Thoracic aorta (tissue), 2 donors: ENCODE measurements around the gene RPL32. TPM values are rescaled to one million over a fixed set of nuclear protein-coding genes. Genes with fewer than 3 reads are reported as not detected.

Experiments
- ATAC-seq: fragments of 150-250 bp; one replicate; pipeline ENCODE4 v1.8.0; 2017; ENCODE audit warnings: low read depth; ENCODE audit not compliant: insufficient number of reproducible peaks, low FRiP score
- DNase-seq: peaks from one replicate; pipeline ENCODE4 v3.0.0-alpha.2; 2020; ENCODE audit warnings: low spot score
- H3K27ac ChIP-seq, 2 donors: fragments of 200-600 bp; sonication (generic); 1 replicate in 1 of 2; 2 replicates in 1 of 2; pipeline ENCODE4 v1.5.1; 2016; ENCODE audit warnings: mild to moderate bottlenecking in 2 of 2, moderate library complexity in 2 of 2
- H3K27me3 ChIP-seq: fragments of 200-600 bp; sonication (generic); replicated peaks from 2 replicates; pipeline ENCODE4 v1.6.0; 2016; ENCODE audit warnings: mild to moderate bottlenecking; ENCODE audit not compliant: insufficient read depth
- H3K36me3 ChIP-seq: fragments of 200-600 bp; sonication (generic); one replicate; pipeline ENCODE4 v1.5.1; 2016
- H3K4me1 ChIP-seq, 2 donors: fragments of 200-600 bp; sonication (generic); 1 replicate in 1 of 2; 2 replicates in 1 of 2; pipeline versions ENCODE4 v1.5.1 to v1.6.0; 2016; ENCODE audit warnings: low read depth in 2 of 2, mild to moderate bottlenecking in 1 of 2; ENCODE audit not compliant: control insufficient read depth in 1 of 2
- H3K4me3 ChIP-seq: fragments of 200-600 bp; sonication (generic); 2 replicates; pipeline ENCODE4 v1.5.1; 2016; ENCODE audit warnings: mild to moderate bottlenecking
- H3K9me3 ChIP-seq: fragments of 200-600 bp; sonication (generic); 2 replicates; pipeline ENCODE4 v1.5.1; 2016
- total RNA-seq, 2 donors: library from RNA; depleted of rRNA; stranded (reverse); fragments of >200 nt; gene quantifications; one replicate each; pipeline versions ENCODE4 v1.1.0 to v1.2.3, GENCODE V29; 2016
- TF ChIP-seq, protein P1 (sequence below): fragments of 200-600 bp; sonication (generic); IDR thresholded peaks from one replicate; pipeline ENCODE4 v1.5.1; 2019; ENCODE audit warnings: antibody characterized with exemption

The RPL32 gene
- total RNA-seq, 2 donors from 2014 or later: 455 to 867 TPM

DNA sequence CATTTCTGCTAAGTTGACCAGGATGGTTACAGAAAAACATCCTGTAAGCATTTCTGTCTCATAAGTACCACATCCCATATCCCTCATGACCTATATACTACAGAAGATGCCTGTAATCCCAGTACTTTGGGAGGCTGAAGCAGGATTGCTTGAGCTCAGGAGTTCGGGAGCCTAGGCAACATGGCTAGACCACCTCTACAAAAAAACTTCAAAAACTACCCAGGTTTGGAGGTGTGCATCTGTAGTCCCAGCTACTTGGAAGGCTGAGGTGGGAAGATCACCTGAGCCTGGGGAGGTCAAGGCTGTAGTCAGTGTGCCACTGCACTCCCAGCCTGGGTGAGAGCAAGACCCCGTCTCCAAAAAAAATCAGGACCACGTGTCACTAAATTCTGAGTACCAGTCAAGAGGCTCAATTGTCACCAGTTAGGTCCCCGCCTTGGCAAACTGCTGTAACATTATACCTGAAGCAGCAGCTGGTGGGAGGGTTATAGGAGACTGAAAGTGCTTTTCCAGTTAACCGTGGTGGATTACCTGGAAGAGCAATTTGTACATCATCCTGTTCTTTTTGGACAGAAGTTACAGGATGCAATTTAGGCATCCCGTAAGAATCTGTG lies 6.2 kb downstream of the RPL32 start:
- peaks cover 65% of the 10 kb centered on the region for H3K36me3 ChIP-seq

DNA sequence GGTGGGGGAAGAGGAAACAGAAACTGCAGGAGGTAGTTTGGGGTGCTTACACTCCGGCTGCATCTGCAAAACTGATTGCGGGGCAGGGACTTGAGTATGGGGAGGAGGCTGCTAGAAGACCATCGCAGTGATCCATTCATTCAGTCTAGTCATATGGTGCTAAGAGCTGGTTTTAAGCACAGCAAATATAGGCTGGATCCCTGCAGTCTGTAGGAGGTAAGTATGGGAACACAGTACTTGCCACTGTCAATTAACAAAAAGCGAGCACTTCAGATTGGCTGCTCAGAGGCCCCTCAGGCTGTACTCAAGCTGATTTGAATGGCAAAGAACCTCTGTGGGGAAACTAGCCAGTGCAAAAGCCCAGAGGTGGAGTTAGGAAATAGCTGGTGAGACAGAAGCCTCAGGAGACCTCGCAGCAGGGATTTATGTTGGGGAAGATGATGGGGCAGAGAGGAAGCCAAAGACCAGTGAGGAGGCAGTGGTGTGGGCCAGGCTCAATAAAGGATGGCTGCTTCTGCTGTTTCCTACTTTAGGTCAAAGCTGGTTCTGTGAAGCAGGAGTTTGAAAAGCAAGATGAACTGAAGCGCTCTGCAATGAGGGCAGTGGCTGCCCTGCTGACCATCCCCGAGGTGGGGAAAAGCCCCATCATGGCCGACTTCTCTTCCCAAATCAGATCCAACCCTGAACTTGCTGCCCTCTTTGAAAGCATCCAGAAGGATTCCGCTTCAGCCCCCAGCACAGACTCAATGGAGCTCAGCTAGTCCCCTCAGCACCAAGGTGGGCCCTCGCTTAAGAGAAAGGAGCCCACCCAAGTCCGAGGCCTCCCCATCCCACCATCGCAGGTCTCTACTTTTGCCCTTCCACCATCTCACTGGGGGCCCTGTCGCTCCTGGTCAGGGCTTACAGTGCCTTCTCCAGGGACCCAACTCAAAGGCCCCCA lies 7.9 kb downstream of the RPL32 start:
- no peak for ATAC-seq
- peaks cover 68% of the 10 kb centered on the region for H3K36me3 ChIP-seq
- TF ChIP-seq, protein P1, sequence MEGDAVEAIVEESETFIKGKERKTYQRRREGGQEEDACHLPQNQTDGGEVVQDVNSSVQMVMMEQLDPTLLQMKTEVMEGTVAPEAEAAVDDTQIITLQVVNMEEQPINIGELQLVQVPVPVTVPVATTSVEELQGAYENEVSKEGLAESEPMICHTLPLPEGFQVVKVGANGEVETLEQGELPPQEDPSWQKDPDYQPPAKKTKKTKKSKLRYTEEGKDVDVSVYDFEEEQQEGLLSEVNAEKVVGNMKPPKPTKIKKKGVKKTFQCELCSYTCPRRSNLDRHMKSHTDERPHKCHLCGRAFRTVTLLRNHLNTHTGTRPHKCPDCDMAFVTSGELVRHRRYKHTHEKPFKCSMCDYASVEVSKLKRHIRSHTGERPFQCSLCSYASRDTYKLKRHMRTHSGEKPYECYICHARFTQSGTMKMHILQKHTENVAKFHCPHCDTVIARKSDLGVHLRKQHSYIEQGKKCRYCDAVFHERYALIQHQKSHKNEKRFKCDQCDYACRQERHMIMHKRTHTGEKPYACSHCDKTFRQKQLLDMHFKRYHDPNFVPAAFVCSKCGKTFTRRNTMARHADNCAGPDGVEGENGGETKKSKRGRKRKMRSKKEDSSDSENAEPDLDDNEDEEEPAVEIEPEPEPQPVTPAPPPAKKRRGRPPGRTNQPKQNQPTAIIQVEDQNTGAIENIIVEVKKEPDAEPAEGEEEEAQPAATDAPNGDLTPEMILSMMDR: no peak

More for the DNA sequence above, 6.2 kb downstream of the RPL32 start:
- DNase-seq: no peak
- H3K4me3 ChIP-seq: no peak overlapping the region
- no peaks in the 10 kb centered on the region for H3K27me3 ChIP-seq
- peaks cover 7 to 26% of the 10 kb centered on the region in 2 donors for H3K4me1 ChIP-seq
- TF ChIP-seq, protein P1: no peak
- ATAC-seq: no peak
- no peaks in the 10 kb centered on the region for H3K9me3 ChIP-seq
- no peak overlapping the region for H3K27ac ChIP-seq

DNA sequence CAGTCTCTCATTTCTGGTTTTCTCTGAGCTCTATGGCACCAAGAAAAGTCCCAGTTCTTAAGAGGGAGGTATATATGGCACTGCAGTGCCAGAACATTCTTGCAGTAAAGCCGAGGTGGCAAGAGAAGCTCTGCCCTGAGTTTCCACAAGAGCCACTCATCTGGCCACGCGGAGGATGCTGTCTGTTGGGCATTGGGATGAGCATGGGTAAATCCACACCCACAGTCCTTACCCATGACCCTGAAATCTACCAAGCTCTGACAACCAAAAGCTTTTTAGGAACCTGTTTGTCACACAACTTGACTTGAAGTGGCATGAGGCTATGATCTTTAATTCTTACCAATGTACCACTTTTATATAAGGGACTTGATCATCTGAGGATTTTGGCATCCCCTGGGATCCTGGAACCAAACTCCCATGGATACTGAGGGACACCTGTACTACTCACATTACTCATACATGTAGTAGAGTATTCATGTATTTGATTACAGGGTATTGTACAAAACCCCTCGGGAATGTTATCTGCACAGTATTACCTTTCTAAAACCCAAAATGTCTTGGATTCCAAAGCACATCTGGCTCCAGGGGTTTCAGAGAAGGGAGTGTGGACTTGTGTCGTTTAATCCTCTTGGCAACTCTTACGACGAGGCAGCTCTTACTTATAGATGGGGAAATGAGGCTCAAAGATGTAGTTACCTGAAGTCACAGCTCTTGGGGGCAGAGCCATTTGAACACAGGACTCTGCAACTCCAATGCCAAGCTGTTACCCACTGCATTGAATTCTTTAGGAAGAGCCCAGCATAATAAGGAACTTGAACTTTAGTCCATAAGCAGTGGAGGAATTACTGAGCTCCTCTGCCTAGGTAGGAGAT lies 8.8 kb downstream of the RPL32 start:
- Histone ChIP-seq H3K27ac (no peak overlapping the region), H3K4me1 (no peaks in the 10 kb centered on the region), H3K4me3 (no peak overlapping the region), H3K36me3 (peaks cover 71% of the 10 kb centered on the region), H3K9me3 (no peaks in the 10 kb centered on the region), H3K27me3 (no peaks in the 10 kb centered on the region)
- DNase-seq (no peak), ATAC-seq (no peak)
- TF ChIP-seq, protein P1: no peak

More for the DNA sequence above, 7.9 kb downstream of the RPL32 start:
- Histone ChIP-seq H3K27me3 (no peaks in the 10 kb centered on the region), H3K4me1 (peaks cover 0 to 9% of the 10 kb centered on the region in 2 donors), H3K4me3 (no peak overlapping the region), H3K9me3 (no peaks in the 10 kb centered on the region), H3K27ac (no peak overlapping the region)
- DNase-seq: no peak

DNA sequence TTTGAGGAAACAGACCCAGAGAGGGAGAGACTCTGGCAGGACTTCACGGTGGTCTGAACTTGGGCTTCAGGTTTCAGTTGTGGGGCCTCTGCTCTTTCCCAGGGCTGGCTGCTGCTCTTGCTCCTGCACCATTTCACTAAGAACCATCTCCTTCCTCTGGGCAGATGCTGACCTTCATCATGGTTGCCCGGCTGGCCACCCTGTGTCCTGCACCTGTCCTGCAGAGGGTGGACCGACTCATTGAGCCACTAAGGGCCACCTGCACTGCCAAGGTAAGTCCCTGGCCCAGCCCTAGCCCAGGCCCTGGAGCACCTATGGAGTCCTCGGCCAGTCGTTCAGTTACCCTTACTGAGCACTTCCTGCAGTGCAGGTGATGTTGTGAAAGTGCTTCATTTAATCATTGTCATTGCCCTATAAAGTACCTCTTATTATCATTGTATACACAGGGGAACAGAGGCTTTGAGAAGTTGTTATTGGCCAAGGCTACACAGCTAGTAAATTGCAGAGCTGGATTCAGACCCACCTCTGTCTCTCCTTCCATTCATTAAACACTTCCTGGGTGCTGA lies 10.0 kb downstream of the RPL32 start:
- H3K9me3 ChIP-seq: no peaks in the 10 kb centered on the region
- no peak overlapping the region for H3K4me3 ChIP-seq
- TF ChIP-seq, protein P1: no peak
- ATAC-seq (no peak), DNase-seq (no peak)
- peaks cover 69% of the 10 kb centered on the region for H3K36me3 ChIP-seq
- no peak overlapping the region for H3K27ac ChIP-seq
- no peaks in the 10 kb centered on the region for H3K4me1 ChIP-seq
- no peaks in the 10 kb centered on the region for H3K27me3 ChIP-seq
